H1 (cell line): Measurements from ENCODE around the gene TMEM38A. TPM values are rescaled to one million over a fixed set of nuclear protein-coding genes. Genes with fewer than 3 reads are reported as not detected.

ENCODE experiments used
- GTF2F1 ChIP-seq: IDR thresholded peaks from 2 replicates; pipeline ENCODE4 v1.6.1; 2012; ENCODE audit warnings: low read depth, low read length, improper control_type of control experiment, borderline replicate concordance
- JUND ChIP-seq: IDR thresholded peaks from 2 replicates; pipeline ENCODE4 v1.6.1; 2011; ENCODE audit warnings: mild to moderate bottlenecking, improper control_type of control experiment, low read length
- SIN3A ChIP-seq, 2 experiments: IDR thresholded peaks in 1 of 2; conservative IDR thresholded peaks in 1 of 2; 2 replicates each; pipeline ENCODE4 v1.6.1; 2011 to 2012; ENCODE audit warnings: low read length in 2 of 2, improper control_type of control experiment in 1 of 2, low read depth in 1 of 2, mild to moderate bottlenecking in 1 of 2
- SRF ChIP-seq: IDR thresholded peaks from 2 replicates; pipeline ENCODE4 v1.6.1; 2011; ENCODE audit warnings: mild to moderate bottlenecking, low read depth, low read length, moderate library complexity
- USF2 ChIP-seq: IDR thresholded peaks from 2 replicates; pipeline ENCODE4 v1.6.1; 2011; ENCODE audit warnings: low read length, improper control_type of control experiment
- polyA plus RNA-seq, 7 experiments: library from polyadenylated mRNA; depleted of rRNA in 3 of 7; stranded (reverse) in 5 of 7; unstranded in 2 of 7; fragments of >200 nt in 5 of 7; fragments of 200-250 nt in 2 of 7; gene quantifications; 1 replicate in 5 of 7; 2 replicates in 1 of 7; 4 replicates in 1 of 7; pipeline versions ENCODE4 v1.2.1 to v1.2.3, GENCODE V29; 2011 to 2013; ENCODE audit warnings: missing spikeins in 2 of 7, mixed read lengths in 2 of 7
- total RNA-seq: library from RNA; stranded (reverse); fragmentation: NEBNext Ultra II Directional; extraction: Animal tissue kit (Norgen Biotek cat#: 25700); gene quantifications from 2 replicates; pipeline ENCODE4 v1.2.1, GENCODE V29; 2021

Gene TMEM38A
- total and polyA plus RNA-seq, 2 of the 8 experiments (the other 6 are each of a cell fraction or from before 2014, with no cell fraction given), result 8.9 to 9.2 TPM

GRCh38 chr19:16619457-16619856, 41.5 kb upstream of the TMEM38A start (continued):
- TF ChIP-seq JUND (no peak), USF2 (no peak), GTF2F1 (no peak), SRF (no peak), SIN3A (conservative IDR thresholded peaks at IDR 0.05 in 1 of 2, IDR thresholded peaks at IDR 0.05 in 1 of 2; ENCODE audit: low read depth in 1 of 2, low read length in 2 of 2) (no peak)
